Psoas muscle (tissue), 8 donors: ENCODE data around the gene SH3TC1. TPM values are rescaled to one million over a fixed set of nuclear protein-coding genes. Genes with fewer than 3 reads are reported as not detected.
A peak's percentile ranks its signal among the peaks of the same experiment; 100 is the strongest.

Experiments used
- ATAC-seq, 4 donors: fragments of 200-7000 bp; cut with Tn5 transposase; one replicate each; pipeline ENCODE4 v1.9.1; 2020; ENCODE audit warnings: moderate library complexity in 3 of 4, mild to moderate bottlenecking in 2 of 4
- DNase-seq, 2 donors: peaks; one replicate each; pipeline ENCODE4 v3.0.0-alpha.2; 2020
- H3K27ac ChIP-seq: fragments of 200-600 bp; one replicate; pipeline ENCODE4 v1.8.0; 2022
- H3K27me3 ChIP-seq, 3 donors: fragments of 200-600 bp in 1 of 3; one replicate each; pipeline versions ENCODE4 v1.6.1 to v1.8.0; 2013 to 2022; ENCODE audit warnings: low read length in 2 of 3, mild to moderate bottlenecking in 2 of 3, moderate library complexity in 1 of 3; ENCODE audit not compliant: insufficient read depth in 3 of 3
- H3K36me3 ChIP-seq, 2 donors: fragments of 200-600 bp in 1 of 2; one replicate each; pipeline versions ENCODE4 v1.6.1 to v1.8.0; 2013 to 2022; ENCODE audit warnings: low read depth in 1 of 2, mild to moderate bottlenecking in 1 of 2, moderate library complexity in 1 of 2; ENCODE audit not compliant: insufficient read depth in 1 of 2
- H3K4me1 ChIP-seq: fragments of 200-600 bp; one replicate; pipeline ENCODE4 v1.8.0; 2022
- H3K4me3 ChIP-seq: fragments of 200-600 bp; one replicate; pipeline ENCODE4 v1.8.0; 2022; ENCODE audit warnings: mild to moderate bottlenecking
- H3K9me3 ChIP-seq: fragments of 200-600 bp; one replicate; pipeline ENCODE4 v1.8.0; 2022
- WGBS, 3 donors: extraction: QIAGEN DNeasy Blood & Tissue Kit; methylation state at CpG; one replicate each; pipeline versions ENCODE4 v1.1.6 to v1.1.7; 2013; 5-methylcytosine and 5-hydroxymethylcytosine counted together
- intact Hi-C, 2 donors: fragments of 100-400 bp; cut with DNase I; formaldehyde crosslinking; loops; one replicate each; pipeline versions ENCODE4 v1.11.0 to v1.14.2; 2022
- polyA plus RNA-seq, 3 donors: library from polyadenylated mRNA; stranded (reverse); fragments of 200-250 nt; gene quantifications; one replicate each; pipeline ENCODE4 v1.2.3, GENCODE V29; 2013
- total RNA-seq, 4 donors: library from RNA; stranded (reverse); fragmentation: NEBNext Ultra II Directional in 2 of 4; extraction: Animal tissue kit (Norgen Biotek cat#: 25700) in 2 of 4; gene quantifications; one replicate each; pipeline versions ENCODE4 v1.2.1 to v1.2.4, GENCODE V29; 2021 to 2023
- TF ChIP-seq, protein P1 (sequence below): fragments of 200-600 bp; IDR thresholded peaks from one replicate; pipeline ENCODE4 v1.8.0; 2022; ENCODE audit warnings: antibody characterized with exemption
- donor health status: healthy with polysubstance abuse.
- donor health status: DM: no; HTN: no; CAD: no; lungs with moderate emphysema.
- donor health status: Bipolar disorder and iron deficiency.
- donor health status: healthy.
- donor health status: DM: yes; HTN: yes; CAD: no.
- donor health status: DM: no; HTN: no; CAD: no.
- donor health status: DM: no; HTN: no; CAD: no.
- donor health status: DM: yes; HTN: yes; CAD: no.

SH3TC1 gene
- total and polyA plus RNA-seq, 7 donors, result 1.9 to 7.9 (median 4.7) TPM

DNA sequence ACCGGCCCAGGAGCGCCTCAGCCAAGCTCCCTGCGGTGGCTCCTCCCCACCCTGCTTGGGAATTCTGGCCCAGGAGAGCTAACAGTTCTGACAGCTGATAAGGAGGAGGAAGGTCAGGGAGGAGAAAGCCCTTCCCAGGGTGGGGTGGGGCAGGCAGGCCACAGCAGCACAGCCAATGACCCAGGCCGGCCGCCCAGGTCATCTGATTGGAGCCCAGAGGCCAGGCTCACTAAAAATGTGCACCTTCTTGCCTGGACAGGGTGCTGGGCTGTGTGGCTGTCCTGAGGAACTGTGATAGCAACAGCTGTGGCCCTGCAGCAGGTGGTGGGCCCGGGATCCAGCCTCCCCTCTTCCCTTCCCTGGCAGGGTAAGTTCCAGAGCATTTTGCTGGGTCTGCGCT is 17.2 kb upstream of the SH3TC1 start:
- no peak overlapping the region for H3K4me3 ChIP-seq
- no peak overlapping the region for H3K27ac ChIP-seq
- TF ChIP-seq, protein P1, sequence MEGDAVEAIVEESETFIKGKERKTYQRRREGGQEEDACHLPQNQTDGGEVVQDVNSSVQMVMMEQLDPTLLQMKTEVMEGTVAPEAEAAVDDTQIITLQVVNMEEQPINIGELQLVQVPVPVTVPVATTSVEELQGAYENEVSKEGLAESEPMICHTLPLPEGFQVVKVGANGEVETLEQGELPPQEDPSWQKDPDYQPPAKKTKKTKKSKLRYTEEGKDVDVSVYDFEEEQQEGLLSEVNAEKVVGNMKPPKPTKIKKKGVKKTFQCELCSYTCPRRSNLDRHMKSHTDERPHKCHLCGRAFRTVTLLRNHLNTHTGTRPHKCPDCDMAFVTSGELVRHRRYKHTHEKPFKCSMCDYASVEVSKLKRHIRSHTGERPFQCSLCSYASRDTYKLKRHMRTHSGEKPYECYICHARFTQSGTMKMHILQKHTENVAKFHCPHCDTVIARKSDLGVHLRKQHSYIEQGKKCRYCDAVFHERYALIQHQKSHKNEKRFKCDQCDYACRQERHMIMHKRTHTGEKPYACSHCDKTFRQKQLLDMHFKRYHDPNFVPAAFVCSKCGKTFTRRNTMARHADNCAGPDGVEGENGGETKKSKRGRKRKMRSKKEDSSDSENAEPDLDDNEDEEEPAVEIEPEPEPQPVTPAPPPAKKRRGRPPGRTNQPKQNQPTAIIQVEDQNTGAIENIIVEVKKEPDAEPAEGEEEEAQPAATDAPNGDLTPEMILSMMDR, result no peak
- H3K4me1 ChIP-seq, result peaks cover 26% of the 10 kb centered on the region
- no peaks in the 10 kb centered on the region for H3K9me3 ChIP-seq
- H3K36me3 ChIP-seq, result no peaks in the 10 kb centered on the region
- 45 to 47% (median 47%) methylated on average over 6 to 7 of the region's 7 CpGs for WGBS, 3 donors
- DNase-seq (no peak), ATAC-seq (peak in 1 of 4 donors; percentile 24)
- no peaks in the 10 kb centered on the region for H3K27me3 ChIP-seq
- intact Hi-C loops, result no loop called here

DNA sequence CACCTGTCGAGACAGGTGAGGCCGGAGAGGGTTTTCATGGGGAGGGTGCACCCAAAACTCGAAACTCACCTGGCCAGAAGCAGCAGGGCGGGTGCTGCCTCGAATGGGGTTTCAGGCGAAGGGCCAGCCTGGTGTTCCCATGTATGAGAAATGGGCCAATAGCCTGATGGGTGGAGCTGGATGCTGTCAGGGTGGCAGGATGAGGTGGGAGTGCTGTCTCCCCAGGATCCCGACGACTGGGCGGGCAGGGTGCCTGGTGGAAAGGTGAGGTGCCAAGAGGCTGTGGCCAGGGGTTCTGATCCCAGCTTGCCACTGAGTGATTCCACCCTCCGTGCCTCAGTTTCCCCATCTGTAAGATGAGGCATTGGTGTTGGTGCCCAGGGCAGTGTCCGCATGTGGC is 16.8 kb upstream of the SH3TC1 start:
- intact Hi-C loops, result no loop called here
- no peak for ATAC-seq
- no peak for DNase-seq

DNA sequence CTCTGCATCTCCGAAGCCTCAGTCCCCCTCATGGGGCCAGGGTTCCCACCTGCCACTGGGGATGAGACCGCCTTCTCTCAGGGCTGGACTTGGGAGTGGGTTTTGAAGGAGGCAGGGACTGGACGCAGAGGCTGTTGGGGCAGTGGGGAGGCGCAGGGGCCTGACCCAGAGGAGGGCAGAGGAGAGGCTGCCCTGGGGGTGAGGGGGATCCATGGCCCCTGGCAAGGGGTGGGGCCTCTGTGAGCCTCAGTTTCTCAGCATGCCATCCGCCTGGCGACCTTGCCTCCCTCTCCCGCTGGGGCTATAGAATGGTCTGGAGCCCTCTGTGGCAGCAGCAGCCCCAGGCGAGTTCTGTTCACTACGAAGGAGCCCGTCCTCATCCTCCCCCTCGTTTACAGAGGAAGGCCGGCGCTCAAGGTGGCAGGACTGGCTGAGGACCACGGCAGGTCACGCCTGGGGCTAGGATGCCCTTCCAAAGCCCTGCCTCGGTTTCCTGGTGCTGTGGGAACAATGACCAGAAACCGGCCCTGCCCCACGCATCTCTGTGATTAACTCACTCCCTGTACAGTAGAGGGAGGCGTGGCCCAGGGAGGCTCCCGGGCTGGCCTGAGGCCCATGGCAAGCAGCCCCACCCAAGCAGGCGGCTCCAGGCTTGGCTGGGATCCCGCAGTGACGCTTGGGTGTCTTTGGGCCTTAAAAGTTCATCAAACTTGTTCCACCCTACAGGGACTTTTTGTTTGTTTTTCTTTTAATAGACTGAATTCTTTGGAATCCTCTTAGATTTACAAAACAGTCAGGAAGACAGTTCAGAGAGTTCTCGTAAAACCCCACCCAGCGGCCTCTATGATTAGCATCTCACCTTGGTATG is 16.0 kb upstream of the SH3TC1 start:
- intact Hi-C loops, result no loop called here
- peak; percentile 87 to 92 for DNase-seq
- 50 to 55% (median 51%) methylated on average over 25 of the region's 25 CpGs for WGBS, 3 donors
- Histone ChIP-seq H3K9me3 (no peaks in the 10 kb centered on the region), H3K27ac (no peak overlapping the region), H3K36me3 (no peaks in the 10 kb centered on the region), H3K27me3 (no peaks in the 10 kb centered on the region), H3K4me3 (no peak overlapping the region), H3K4me1 (peaks cover 26% of the 10 kb centered on the region)
- ATAC-seq, result peak; percentile 41 to 73 (median 60)
- TF ChIP-seq, protein P1, result no peak

More for the DNA sequence above, 16.8 kb upstream of the SH3TC1 start:
- Histone ChIP-seq H3K4me3 (no peak overlapping the region), H3K9me3 (no peaks in the 10 kb centered on the region), H3K27ac (no peak overlapping the region), H3K36me3 (no peaks in the 10 kb centered on the region), H3K27me3 (no peaks in the 10 kb centered on the region), H3K4me1 (peaks cover 22% of the 10 kb centered on the region)
- WGBS, 3 donors, result 72 to 76% (median 74%) methylated on average over 11 of the region's 11 CpGs
- TF ChIP-seq, protein P1, result no peak

DNA sequence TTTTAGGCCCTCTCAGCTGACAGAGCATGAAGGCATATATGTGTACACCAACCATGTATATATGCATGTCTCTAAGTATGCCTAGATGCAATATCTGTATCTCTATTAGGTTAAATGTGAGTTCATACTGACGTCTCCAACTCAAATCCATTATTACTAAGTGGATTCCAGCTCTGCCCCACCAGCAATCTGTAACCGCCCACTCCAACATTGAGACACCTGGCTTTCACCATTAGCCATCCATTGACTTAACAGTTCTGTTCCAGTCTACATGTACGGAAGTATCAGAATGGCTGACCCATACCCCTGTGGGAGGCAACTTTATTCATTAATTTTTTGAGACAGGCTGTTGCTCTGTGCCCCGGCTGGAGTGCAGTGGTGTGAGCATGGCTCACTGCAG is 15.0 kb upstream of the SH3TC1 start:
- H3K27ac ChIP-seq, result no peak overlapping the region
- H3K27me3 ChIP-seq, result no peaks in the 10 kb centered on the region
- DNase-seq (no peak), ATAC-seq (no peak)
- H3K4me3 ChIP-seq, result no peak overlapping the region
- H3K9me3 ChIP-seq, result no peaks in the 10 kb centered on the region
- H3K36me3 ChIP-seq, result no peaks in the 10 kb centered on the region
- WGBS, 3 donors, result 85 to 90% (median 86%) methylated on average over 4 of the region's 4 CpGs
- TF ChIP-seq, protein P1, result no peak
- intact Hi-C loops, result no loop called here
- peaks cover 35% of the 10 kb centered on the region for H3K4me1 ChIP-seq
